Suppressor macrophage (primary cell): ENCODE data around the gene FAM237B.

ENCODE experiments used
- DNase-seq, 4 experiments: peaks; one replicate each; pipeline ENCODE4 v3.0.0-alpha.2; 2020 to 2022

The FAM237B gene

GRCh38 chr7:90290244-90291113 lies 30.6 kb downstream of the FAM237B start:
- peak; percentile 21 to 54 (median 37) for DNase-seq

- no peak for DNase-seq
Measured at GRCh38 chr7:90288154-90288553, 33.0 kb downstream of the FAM237B start.

GRCh38 chr7:90276033-90276728 lies 44.9 kb downstream of the FAM237B start:
- no peak for DNase-seq

DNA sequence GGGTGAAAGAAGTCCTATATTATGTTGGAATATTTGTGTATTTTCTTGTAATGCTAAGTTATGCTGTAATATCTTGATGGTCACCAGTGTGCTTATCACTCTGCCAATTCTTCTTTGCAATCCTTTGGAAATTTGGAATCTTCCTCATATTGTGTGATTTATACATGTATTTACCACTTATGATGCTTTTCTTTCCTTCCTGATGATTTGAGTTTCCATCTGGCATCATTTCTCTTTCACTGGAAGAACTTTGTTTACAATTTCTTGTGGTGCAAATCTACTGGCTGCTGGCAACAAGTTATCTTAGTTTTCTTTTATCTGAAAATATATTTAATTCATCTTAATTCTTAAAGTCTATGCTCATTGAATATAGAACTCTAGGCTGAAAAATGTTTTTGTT lies 46.9 kb downstream of the FAM237B start:
- no peak for DNase-seq

DNA sequence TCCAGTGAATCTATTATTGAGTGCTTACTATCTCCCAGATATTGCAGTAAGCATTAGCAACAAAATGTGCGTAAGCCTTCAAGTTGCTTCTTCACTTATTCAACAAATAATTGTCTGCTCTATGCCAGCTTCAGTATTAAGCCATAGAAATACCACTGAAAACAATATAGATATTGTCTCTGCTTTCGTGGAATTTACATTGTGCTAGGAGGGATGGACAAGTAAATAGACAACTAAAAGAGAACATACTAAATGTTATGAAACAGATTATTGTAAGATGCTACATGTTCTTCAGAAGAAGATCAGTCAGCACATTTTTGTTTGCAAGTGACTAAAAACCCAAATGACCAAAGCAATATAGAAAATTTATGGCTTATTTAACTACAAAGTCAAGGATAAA lies 48.9 kb downstream of the FAM237B start:
- no peak for DNase-seq

DNA sequence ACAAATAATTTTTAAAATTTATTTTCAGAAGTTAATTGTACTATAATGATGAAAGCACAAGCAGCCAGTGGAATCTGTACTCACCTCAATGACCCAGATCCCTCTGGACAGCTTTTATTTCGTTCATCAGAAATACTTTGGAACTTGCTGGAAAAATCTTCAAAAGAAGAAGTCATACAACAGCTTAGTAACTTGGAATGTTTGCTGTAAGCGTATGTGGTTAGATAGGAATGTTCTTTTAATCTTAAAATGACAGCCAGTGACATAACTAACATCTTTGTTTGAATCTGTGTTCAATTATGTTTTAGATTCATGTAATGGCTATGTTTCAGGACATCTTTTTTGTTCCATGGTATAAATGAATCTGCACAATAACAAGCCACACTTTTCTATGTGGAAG lies 49.4 kb downstream of the FAM237B start:
- no peak for DNase-seq

DNA sequence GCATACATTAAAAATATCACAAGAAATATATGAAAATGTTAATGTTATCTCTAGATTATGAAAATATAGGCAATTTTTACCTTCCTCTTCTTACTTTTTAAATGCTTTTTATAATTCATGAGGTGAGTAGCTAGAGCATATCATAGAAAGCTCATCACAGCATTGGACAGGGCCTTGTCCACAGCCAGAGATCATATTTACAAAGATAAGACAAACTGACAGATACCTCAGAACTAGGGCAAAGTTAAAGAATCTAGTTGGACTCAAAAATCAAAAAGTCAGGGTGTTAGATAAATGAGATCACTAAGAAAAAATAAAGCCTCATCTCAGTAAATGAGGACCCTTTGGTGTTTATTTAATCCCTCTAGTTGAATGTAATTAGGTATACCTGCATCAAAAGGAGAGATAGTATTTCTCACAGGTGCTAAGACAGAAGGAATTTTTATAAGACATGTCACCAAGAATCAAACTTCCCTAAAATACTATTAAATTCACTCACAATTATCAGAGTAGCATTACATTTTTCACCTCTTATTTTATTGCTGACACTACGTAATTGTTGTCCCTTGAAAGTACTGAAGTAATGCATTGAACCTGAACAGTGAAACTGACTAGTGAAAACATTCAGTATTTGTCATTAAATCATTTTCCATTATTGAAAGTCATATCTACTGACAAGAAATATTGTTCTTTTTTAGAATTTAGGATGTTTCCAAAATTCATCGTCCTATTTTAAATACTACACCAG lies 50.5 kb downstream of the FAM237B start:
- no peak for DNase-seq

GRCh38 chr7:90269163-90269562 lies 51.9 kb downstream of the FAM237B start:
- DNase-seq, result no peak

DNA sequence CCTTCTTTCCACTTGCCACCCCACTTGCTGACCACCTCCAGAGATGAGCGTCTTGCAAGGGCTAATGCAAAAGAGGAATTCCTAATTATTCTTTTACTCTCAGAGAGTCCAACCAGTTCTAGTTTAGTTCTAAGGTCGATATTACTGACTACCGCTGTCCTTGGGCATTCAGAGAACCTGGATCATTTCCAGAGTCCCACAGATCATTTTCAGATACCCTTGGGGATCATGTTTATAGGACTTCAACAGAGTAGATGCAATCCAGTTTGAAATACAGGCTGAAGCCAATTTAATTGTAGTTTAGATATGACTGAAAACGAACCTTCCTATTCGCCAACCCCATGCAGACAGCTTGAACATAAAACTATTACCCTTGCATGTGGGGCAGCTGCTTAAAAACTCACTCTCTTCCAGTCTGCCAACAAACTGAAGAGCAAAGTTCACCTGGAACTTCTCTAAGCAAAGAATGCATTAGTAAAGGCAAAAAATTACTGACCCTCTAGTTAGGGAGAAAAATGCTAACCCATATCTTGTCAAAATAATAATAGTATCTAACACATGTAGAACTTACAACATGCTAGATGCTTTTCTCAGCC lies 53.7 kb downstream of the FAM237B start:
- DNase-seq, result no peak

DNA sequence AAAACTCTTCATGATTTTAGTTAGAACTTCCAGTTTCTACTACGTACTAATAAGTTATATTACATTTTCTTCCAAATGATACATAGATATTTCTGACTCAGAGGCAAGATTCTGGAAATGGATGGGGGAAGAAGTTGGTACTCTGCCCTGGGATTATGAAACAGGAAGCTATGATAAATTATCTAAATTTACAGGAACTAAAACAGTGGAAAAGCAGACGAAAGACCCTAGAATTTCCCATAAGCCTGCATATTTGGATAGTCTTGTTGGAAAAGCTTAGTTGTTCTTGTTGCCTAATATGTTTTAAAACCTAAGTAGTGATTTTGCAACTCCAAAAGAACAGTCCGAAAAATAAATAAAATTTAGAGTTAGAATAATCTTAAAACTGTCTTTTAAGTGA lies 54.3 kb downstream of the FAM237B start:
- peak in 2 of 4 experiments; percentile 17 to 21 for DNase-seq
